SK-N-SH treated with all-trans-retinoic acid at 6 μM for 48 hours (cell line): ENCODE data around the gene MYCN.

Experiments
- CREB5 ChIP-seq: fragments of 250-450 bp; sonication (Bioruptor Pico); IDR thresholded peaks from 2 replicates; pipeline ENCODE4 v1.5.1; 2020; ENCODE audit warnings: low read depth, mild to moderate bottlenecking, moderate library complexity
- ZFP3 ChIP-seq: fragments of 250-450 bp; sonication (Bioruptor Pico); IDR thresholded peaks from 2 replicates; pipeline ENCODE4 v1.5.0; 2020; ENCODE audit warnings: mild to moderate bottlenecking, moderate library complexity

- TF ChIP-seq ZFP3 (no peak), CREB5 (CRISPR knock-in tag) (no peak)
Observed at GRCh38 chr2:15980605-15981098, 40.3 kb downstream of the MYCN start.
